ENCODE results near the gene NPFFR1.

DNA sequence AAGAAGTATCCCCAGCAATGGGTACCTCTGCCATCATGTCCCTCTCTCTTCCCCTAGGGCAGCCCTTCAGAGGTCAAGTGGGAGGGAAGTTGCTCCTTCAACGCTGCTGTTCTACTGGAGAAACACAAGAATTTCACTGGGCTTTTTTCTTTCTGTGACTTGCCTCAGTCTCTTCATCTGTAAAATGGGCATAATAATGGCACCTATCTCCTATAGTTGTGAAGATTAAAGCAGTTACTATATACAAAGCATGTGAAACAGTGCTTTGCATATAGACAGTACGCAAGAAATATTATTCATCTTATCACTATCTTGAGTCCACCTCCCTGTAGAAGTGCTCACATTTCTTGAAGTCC lies 1.6 kb upstream of the NPFFR1 start:
- TF ChIP-seq POLR2A (IDR thresholded peaks at IDR 0.05; ENCODE audit: low read depth, low read length) (no peak), POLR2AphosphoS5 (IDR thresholded peaks at IDR 0.05; ENCODE audit: low read depth, low read length) (no peak), TAF1 (IDR thresholded peaks at IDR 0.05; ENCODE audit: low read depth, low read length) (no peak)

Data from GM12891 (cell line).